HUDEP-2 (cell line): Measurements from ENCODE around the gene TNIP1.

Source experiments
- DNase-seq, 76 experiments: peaks; one replicate each; lab custom pipeline; 2025; ENCODE audit not compliant: unreplicated experiment in 76 of 76; lab: John Stamatoyannopoulos, UW

The TNIP1 gene

DNA sequence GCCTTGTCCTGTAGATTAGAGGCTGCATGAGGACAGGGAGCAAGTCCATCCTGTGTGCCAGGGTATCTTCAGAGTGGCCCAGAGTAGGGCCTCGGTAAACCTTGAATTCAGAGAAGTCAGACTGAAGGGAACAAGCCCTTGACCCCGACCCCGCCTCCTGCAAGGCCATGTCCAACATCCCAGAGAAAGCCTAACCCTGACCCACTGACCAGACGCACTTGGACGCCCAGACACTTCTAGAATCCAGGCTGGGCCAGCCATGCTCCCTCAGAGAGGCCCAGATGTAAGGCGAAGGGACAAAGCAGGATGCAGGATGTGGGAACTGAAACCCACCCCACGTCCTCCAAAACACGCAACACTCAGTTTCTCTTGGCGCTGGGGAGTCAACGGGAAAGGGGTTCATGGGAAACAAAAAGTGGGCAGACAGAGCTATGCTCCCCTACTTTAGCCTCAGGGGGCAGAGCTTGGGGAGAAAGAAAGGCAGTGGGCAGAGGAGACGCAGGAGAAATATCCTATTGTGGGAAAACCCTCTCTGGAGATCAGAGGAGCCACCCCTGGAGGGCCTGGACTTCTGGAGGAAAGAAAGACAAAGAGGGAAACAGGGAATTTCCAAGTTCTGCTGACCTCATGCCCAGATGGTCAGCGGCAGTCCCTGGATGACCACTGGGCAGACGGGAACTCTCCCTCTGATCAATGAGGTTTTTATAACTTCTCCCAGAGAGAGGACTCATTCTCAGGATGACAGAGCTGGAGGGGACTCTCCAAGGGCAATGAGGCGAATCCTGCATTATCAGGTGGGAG, 13.0 kb downstream of the TNIP1 start:
- no peak for DNase-seq

DNA sequence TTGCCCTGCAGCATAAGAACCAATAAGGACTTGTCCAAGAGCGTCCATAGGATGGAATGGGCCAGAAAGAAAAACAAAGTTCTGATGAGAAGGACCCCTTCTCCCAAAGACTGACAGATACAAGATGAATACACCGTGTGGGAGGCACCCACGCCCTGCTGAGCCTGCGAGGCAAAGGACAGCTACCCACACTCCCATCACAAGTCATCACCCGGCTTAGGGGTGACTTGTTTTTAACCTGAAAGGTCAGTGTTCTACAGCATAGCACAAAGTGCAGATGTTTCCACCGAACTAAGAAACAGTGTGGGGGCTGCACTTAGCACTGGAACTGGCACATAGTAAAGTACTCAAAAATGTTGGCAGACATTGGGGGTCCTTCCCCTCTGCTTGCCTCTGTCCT, 13.9 kb downstream of the TNIP1 start:
- no peak for DNase-seq

DNA sequence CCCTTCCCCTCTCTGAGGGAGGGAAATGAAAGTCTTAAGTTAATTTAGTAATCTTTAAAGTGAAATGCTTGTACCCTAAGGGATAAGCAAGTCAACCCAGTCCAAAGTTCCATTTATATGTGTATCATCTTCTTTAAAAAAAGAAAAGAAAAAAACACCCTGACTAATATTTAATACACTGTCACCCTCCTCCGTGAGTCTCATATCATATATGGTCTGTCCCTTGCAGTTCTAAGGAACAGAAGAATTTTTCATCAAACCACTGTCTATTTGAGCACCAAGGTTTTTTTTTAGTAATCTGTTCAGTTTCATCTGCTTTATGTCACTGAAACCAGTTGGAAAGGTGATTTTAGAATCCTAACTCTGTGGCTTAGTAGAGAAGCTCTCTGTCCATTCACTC, 15.2 kb downstream of the TNIP1 start:
- DNase-seq, result no peak

DNA sequence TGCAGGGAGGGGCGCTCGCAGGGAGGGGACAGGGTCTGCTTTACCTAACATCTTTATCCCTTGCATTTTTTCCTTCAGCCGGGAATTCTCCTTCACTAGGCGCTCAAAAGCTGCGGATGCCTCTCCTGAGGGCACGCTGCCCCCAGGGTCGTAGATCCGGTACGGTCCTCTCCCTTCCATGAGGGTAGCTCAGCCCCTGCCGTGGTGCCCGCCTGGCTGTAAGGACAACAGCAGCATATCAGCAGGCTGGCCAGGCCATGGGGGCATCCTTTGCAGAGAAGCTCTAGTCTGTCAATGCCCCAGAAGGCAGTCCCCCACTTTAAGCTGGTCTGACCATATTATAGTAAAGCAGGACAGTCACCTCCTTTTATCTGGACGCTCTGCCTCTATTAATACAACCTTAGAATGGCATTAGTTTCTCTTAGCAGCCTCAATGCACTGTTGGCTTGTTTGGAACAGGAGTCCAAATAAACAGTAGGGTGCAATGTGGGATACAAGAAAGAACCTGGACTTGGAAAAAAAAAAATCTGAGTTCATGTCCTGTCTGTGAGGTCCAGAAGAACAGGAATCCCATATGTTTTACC, 15.8 kb downstream of the TNIP1 start:
- DNase-seq, result no peak

- DNase-seq, result peak in 9 of 76 experiments; percentile 5 to 50 (median 17)
These were observed 17.5 kb downstream of the TNIP1 start for GRCh38 chr5:151063142-151063989.

- no peak for DNase-seq
These were observed 18.3 kb downstream of the TNIP1 start for GRCh38 chr5:151062405-151063141.

GRCh38 chr5:151060742-151061141, 20.1 kb downstream of the TNIP1 start:
- no peak for DNase-seq

DNA sequence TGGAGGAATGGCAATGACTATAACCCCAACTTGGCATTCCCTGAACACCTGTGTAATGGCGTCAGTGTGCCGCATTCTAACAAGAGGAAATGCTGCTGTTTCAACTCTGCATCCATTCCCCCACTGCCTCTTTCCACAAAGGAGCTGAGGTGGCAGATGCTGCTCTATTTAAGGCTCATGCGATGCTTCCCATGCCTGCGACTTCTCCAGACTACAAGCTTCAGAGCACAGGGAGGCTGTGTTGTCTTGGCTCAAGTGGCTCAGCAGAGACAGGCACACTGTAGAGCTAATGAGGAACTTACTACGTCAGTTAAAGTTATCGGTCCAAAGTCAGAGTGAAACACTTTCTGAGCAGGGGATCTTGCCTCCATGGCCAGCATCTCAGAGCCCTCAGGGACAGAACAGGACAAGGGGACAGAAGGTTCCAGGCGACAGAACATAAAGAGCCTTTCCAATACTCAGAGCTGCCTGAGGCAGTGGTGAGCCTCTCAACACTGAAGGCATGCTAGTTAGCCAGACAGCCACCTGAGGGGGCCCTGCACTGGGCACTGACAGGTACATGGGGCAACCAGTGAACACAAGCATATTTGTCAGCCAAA, 21.8 kb downstream of the TNIP1 start:
- DNase-seq, result peak in 1 of 76 experiments; percentile 5

DNA sequence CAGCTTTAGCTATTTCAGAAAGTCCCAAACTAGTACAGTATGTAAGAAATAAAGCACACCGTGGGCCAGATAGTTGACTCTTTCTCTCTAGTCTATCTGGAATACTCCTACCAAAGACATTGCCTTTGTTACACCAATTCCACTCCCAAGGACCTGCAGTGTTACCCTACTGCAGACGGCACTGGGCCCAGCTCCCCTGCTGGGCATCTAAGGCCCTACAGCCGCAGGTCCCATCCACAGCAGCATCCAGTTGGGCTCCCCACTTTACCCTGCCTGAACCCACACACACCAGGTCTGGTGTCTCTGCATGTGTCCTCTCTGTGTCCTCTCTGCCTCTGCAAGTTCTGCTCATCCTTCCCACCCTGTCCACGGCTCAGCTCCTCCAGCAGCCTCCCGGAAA, 22.5 kb downstream of the TNIP1 start:
- DNase-seq, result no peak

- DNase-seq, result no peak
These were observed 24.2 kb downstream of the TNIP1 start for GRCh38 chr5:151056379-151057325.

DNA sequence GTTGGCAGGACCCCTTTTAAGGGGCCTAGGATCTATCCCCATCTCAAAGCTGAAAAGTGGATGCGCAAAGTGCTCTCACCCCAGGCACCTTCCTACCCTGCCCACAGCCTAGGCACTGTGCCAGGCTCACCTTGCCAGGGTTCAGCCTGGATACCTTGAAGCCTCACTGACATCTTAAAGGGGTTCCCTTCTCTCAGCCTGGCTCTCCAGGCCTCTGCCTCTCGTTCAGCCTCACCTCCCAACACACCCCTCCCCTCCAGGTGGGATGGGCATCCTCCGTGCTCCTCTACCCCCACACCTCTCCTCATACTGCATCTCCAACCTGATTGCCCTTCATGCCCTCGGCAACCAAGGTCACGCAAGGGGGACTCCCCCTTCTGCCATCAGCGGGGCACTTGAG, 25.5 kb downstream of the TNIP1 start:
- DNase-seq, result no peak

DNA sequence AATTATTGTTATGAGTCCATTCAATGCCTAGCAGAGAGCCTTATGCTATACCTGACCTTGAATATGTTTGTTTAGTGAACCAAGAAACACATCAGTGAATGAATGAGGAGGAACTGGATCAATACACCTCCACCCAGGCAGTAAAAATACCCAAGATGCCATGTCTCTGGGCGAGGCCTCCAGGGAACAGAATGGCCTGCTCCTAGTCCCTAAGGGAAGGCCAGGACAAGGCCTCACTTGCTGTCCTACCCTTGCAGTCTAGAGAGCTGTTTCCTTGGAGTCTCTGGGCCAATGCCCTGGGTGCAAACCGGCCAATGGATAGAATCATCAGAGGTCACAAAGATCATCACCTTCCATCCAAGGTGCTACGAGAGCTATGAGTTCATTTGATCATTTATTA, 26.1 kb downstream of the TNIP1 start:
- no peak for DNase-seq

DNA sequence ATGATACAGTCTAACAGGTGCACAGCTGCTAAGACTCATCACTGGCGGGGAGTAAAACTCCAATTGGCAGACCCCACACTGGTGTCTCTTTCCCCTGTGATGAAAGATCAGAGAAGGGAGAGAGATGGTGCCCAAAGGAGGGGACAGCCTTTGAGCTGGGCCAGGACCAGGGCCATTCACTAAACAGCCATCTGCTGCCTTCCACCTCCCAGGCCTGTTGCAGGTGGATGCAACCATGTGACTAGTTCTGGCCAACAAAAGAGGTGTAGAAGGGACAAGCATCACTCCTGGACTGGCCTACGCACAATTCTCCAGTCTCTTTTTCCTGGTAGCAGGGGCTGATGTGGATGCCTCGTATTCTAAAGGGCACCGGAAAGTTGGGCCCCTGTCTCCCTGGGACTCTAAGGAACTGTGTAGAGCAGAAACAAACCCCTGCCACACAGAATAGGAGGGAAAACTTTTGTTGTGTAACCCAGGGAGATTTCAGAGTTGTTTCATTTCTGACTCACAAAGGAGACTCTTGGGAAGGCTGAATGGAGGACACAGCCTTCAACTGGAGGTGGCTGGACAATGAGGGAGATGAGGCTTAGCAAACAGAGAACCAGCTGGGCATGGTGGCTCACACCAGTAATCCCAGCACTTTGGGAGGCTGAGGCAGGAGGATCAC, 26.9 kb downstream of the TNIP1 start:
- DNase-seq, result no peak

GRCh38 chr5:151052836-151053235, 28.0 kb downstream of the TNIP1 start:
- no peak for DNase-seq

- no peak for DNase-seq
These were observed 28.8 kb downstream of the TNIP1 start for GRCh38 chr5:151051931-151052608.

- peak in 71 of 76 experiments; percentile 5 to 85 (median 57) for DNase-seq
These were observed 29.5 kb downstream of the TNIP1 start for GRCh38 chr5:151051066-151051930.

GRCh38 chr5:151048526-151048925, 32.3 kb downstream of the TNIP1 start:
- DNase-seq, result peak in 1 of 76 experiments; percentile 5
